HEK293 (cell line): ENCODE data around the gene TNP2.

Source experiments
- CTCF ChIA-PET: fragments of 350-600 bp; formaldehyde crosslinking; extraction: SDS; loops from one replicate; lab custom pipeline; 2021; ENCODE audit warnings: antibody characterized with exemption; lab: Yijun Ruan, JAX
- POLR2A ChIA-PET: fragments of 300-600 bp; formaldehyde crosslinking; extraction: SDS; loops from one replicate; lab custom pipeline; 2020; ENCODE audit warnings: antibody characterized with exemption, inconsistent platforms; lab: Yijun Ruan, JAX
- H3K27ac ChIP-seq: fragments of 200-500 bp; sonication (Bioruptor generic); 2 replicates; pipeline ENCODE4 v1.5.1; 2014; ENCODE audit warnings: low read depth, low read length, control low read depth, inconsistent platforms; ENCODE audit errors: extremely low read depth
- H3K36me3 ChIP-seq, 2 experiments: fragments of 200-500 bp in 1 of 2; sonication (Bioruptor generic) in 1 of 2; 1 replicate in 1 of 2; 2 replicates in 1 of 2; pipeline ENCODE4 v1.5.1; 2014 to 2017; ENCODE audit warnings: inconsistent platforms in 2 of 2, low read length in 2 of 2; ENCODE audit not compliant: control insufficient read depth in 2 of 2, insufficient read depth in 1 of 2
- H3K4me1 ChIP-seq: fragments of 200-500 bp; sonication (Bioruptor generic); 2 replicates; pipeline ENCODE4 v1.5.1; 2014; ENCODE audit warnings: mild to moderate bottlenecking, low read length, inconsistent platforms; ENCODE audit not compliant: control insufficient read depth, insufficient read depth
- H3K4me3 ChIP-seq: 2 replicates; pipeline ENCODE4 v1.5.1; 2011; ENCODE audit warnings: low read depth, mild to moderate bottlenecking, control low read depth, low read length, moderate library complexity
- H3K9me3 ChIP-seq: fragments of 200-500 bp; sonication (Bioruptor generic); 2 replicates; pipeline ENCODE4 v1.5.1; 2014; ENCODE audit warnings: low read depth, low read length, inconsistent platforms; ENCODE audit not compliant: control insufficient read depth, insufficient read depth
- BCL11A ChIP-seq: fragments of 450-650 bp; formaldehyde crosslinking; IDR thresholded peaks from 2 replicates; pipeline ENCODE4 v1.5.1; 2016; ENCODE audit warnings: low read depth, missing biosample characterization, missing genetic modification characterization
- GFI1B ChIP-seq: fragments of 450-650 bp; formaldehyde crosslinking; IDR thresholded peaks from 2 replicates; pipeline ENCODE4 v1.5.1; 2016; ENCODE audit warnings: missing biosample characterization, missing genetic modification characterization
- GLIS1 ChIP-seq: fragments of 450-650 bp; formaldehyde crosslinking; IDR thresholded peaks from 2 replicates; pipeline ENCODE4 v1.5.1; 2016; ENCODE audit warnings: missing biosample characterization, missing genetic modification characterization
- KLF16 ChIP-seq: fragments of 450-650 bp; formaldehyde crosslinking; IDR thresholded peaks from 2 replicates; pipeline ENCODE4 v1.5.1; 2017; ENCODE audit warnings: missing biosample characterization, missing genetic modification characterization
- ZFP37 ChIP-seq: fragments of 450-650 bp; formaldehyde crosslinking; IDR thresholded peaks from 2 replicates; pipeline ENCODE4 v1.5.1; 2016; ENCODE audit warnings: missing biosample characterization, missing genetic modification characterization
- ZNF169 ChIP-seq: fragments of 450-650 bp; formaldehyde crosslinking; IDR thresholded peaks from 2 replicates; pipeline ENCODE4 v1.5.1; 2016; ENCODE audit warnings: missing biosample characterization, missing genetic modification characterization
- ZNF214 ChIP-seq: fragments of 450-650 bp; formaldehyde crosslinking; IDR thresholded peaks from 2 replicates; pipeline ENCODE4 v1.5.1; 2017; ENCODE audit warnings: missing biosample characterization, mild to moderate bottlenecking, missing genetic modification characterization, borderline replicate concordance
- ZNF221 ChIP-seq: fragments of 450-650 bp; formaldehyde crosslinking; IDR thresholded peaks from 2 replicates; pipeline ENCODE4 v1.5.1; 2017; ENCODE audit warnings: missing biosample characterization, missing genetic modification characterization, borderline replicate concordance
- ZNF239 ChIP-seq: fragments of 450-650 bp; formaldehyde crosslinking; IDR thresholded peaks from 2 replicates; pipeline ENCODE4 v1.5.1; 2016; ENCODE audit warnings: missing biosample characterization, missing genetic modification characterization
- ZNF391 ChIP-seq: fragments of 450-650 bp; formaldehyde crosslinking; IDR thresholded peaks from 2 replicates; pipeline ENCODE4 v1.5.1; 2016; ENCODE audit warnings: low read depth, missing biosample characterization, missing genetic modification characterization, borderline replicate concordance
- ZNF571 ChIP-seq: fragments of 450-650 bp; formaldehyde crosslinking; IDR thresholded peaks from 2 replicates; pipeline ENCODE4 v1.5.0; 2017; ENCODE audit warnings: missing biosample characterization, missing genetic modification characterization
- ZNF600 ChIP-seq: fragments of 450-650 bp; formaldehyde crosslinking; IDR thresholded peaks from 2 replicates; pipeline ENCODE4 v1.5.1; 2016; ENCODE audit warnings: missing biosample characterization, missing genetic modification characterization
- ZNF629 ChIP-seq: fragments of 450-650 bp; formaldehyde crosslinking; IDR thresholded peaks from 2 replicates; pipeline ENCODE4 v1.5.1; 2017; ENCODE audit warnings: missing biosample characterization, missing genetic modification characterization
- ZNF654 ChIP-seq: fragments of 450-650 bp; formaldehyde crosslinking; IDR thresholded peaks from 2 replicates; pipeline ENCODE4 v1.5.1; 2016; ENCODE audit warnings: low read depth, missing biosample characterization, missing genetic modification characterization
- ZNF701 ChIP-seq: fragments of 450-650 bp; formaldehyde crosslinking; IDR thresholded peaks from 2 replicates; pipeline ENCODE4 v1.5.1; 2016; ENCODE audit warnings: missing biosample characterization, missing genetic modification characterization
- TF ChIP-seq, protein P1 (sequence below): fragments of 450-650 bp; formaldehyde crosslinking; IDR thresholded peaks from 2 replicates; pipeline ENCODE4 v1.5.1; 2016; ENCODE audit warnings: missing biosample characterization, missing genetic modification characterization
- TF ChIP-seq, protein P2 (sequence below): fragments of 450-650 bp; formaldehyde crosslinking; IDR thresholded peaks from 2 replicates; pipeline ENCODE4 v1.5.1; 2017; ENCODE audit warnings: missing biosample characterization, missing genetic modification characterization

TNP2 gene

DNA sequence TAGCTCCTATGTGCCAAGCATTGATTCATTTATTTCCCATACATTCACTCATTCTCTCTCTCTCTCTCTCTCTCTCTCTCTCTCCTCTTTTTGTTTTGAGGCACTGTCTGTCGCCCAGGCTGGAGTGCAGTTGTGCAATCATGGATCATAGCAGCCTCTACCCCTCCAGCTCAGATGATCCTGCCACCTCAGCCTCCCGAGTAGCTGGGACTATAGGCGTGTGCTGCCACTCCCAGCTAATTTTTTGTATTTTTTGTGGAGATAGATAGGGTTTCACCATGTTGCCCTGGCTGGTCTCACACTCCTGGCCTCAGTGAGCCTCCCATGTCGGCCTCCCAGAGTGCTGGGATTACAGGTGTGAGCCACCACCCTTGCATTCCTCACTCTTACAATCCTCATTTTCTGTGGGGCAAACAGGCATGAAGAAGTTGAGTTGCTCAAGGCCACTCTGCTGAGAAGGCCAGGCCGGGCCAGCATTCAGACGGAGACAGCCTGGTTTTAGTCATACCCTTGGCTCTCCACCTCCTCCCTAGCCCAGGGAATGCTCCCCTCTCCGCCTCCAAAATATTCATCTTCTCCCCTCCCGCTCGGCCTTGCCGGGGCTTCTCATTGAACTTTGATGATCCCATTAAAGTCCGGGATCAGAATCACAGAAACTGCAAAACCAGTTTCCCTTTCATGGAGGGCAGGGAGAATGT lies 7.9 kb upstream of the TNP2 start:
- ChIA-PET POLR2A (interaction anchor here (1.2 kb wide), 1 partner anchor 21 kb away, joined by 3 read pairs; the partner anchor contains the start of gene SOCS1), CTCF (interaction anchor here (0.6 to 0.7 kb wide), 4 partner anchors 21 to 175 kb away, joined by 3 to 4 read pairs (median 3); partner anchors contain the start of gene SOCS1)

DNA sequence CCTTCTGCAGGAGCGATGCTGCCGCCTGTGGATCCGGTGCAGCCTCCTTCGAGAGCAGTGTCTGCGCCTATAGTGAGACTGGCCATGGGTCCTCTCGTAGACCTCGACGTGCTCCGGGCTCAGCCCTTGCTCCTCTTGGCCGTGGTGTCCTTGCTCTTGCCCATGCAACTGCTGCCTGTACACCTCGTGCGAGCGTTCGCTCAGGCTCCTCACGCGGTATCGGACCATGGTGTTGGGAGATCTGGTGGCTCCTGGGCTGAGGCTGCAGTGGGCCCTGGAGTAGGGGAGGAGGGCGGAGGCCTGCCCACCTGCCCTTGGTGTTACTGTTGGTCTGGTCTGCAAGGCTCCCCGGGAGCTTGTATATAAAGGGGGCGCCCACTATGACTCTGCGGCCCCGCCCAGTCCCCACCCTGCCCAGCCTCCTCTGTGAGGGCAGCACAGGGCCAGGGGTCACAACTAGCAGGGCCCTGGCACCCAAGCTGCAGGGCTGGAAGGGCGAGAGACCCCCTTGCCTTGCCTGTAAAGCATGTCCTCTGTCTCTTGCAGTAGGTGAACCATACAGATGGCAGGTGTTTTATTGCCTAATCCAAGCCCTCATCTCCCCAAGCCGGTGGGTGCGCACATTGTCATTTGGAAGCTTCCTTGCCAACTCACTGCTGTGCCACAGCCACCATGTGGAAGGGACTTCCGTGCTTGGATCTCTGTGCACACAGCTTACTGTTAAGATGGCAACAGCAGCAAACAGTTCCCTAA lies 7.2 kb upstream of the TNP2 start, which contains the start of gene PRM2:
Gene PRM2, minus strand, starts transcription at position 338 of the 753 bp plus-strand sequence. Its CDS starts 110 bp downstream, at position 228.
- ChIA-PET POLR2A (interaction anchor here (1.2 kb wide), 1 partner anchor 21 kb away, joined by 3 read pairs; the partner anchor contains the start of gene SOCS1), CTCF (interaction anchor here (0.6 to 0.7 kb wide), 3 partner anchors 20 to 174 kb away, joined by 3 to 4 read pairs (median 3); partner anchors contain the start of gene SOCS1)
- Histone ChIP-seq H3K36me3 (no peaks in the 10 kb centered on the region), H3K4me3 (no peak within 1 kb of the TSS), H3K4me1 (peaks cover 5% of the 10 kb centered on the region), H3K9me3 (no peaks in the 10 kb centered on the region), H3K27ac (no peak within 1 kb of the TSS)
- no peak for TF ChIP-seq ZNF600 (tag by site-specific recombination)

More for the DNA sequence above, 7.9 kb upstream of the TNP2 start:
- H3K4me1 ChIP-seq = peaks cover 5% of the 10 kb centered on the region
- no peak for TF ChIP-seq ZNF629 (tag by site-specific recombination)
- TF ChIP-seq ZNF239 (tag by site-specific recombination) = no peak
- TF ChIP-seq, protein P1, sequence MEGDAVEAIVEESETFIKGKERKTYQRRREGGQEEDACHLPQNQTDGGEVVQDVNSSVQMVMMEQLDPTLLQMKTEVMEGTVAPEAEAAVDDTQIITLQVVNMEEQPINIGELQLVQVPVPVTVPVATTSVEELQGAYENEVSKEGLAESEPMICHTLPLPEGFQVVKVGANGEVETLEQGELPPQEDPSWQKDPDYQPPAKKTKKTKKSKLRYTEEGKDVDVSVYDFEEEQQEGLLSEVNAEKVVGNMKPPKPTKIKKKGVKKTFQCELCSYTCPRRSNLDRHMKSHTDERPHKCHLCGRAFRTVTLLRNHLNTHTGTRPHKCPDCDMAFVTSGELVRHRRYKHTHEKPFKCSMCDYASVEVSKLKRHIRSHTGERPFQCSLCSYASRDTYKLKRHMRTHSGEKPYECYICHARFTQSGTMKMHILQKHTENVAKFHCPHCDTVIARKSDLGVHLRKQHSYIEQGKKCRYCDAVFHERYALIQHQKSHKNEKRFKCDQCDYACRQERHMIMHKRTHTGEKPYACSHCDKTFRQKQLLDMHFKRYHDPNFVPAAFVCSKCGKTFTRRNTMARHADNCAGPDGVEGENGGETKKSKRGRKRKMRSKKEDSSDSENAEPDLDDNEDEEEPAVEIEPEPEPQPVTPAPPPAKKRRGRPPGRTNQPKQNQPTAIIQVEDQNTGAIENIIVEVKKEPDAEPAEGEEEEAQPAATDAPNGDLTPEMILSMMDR (tag by site-specific recombination) = no peak
- TF ChIP-seq BCL11A = no peak
- TF ChIP-seq, protein P2, sequence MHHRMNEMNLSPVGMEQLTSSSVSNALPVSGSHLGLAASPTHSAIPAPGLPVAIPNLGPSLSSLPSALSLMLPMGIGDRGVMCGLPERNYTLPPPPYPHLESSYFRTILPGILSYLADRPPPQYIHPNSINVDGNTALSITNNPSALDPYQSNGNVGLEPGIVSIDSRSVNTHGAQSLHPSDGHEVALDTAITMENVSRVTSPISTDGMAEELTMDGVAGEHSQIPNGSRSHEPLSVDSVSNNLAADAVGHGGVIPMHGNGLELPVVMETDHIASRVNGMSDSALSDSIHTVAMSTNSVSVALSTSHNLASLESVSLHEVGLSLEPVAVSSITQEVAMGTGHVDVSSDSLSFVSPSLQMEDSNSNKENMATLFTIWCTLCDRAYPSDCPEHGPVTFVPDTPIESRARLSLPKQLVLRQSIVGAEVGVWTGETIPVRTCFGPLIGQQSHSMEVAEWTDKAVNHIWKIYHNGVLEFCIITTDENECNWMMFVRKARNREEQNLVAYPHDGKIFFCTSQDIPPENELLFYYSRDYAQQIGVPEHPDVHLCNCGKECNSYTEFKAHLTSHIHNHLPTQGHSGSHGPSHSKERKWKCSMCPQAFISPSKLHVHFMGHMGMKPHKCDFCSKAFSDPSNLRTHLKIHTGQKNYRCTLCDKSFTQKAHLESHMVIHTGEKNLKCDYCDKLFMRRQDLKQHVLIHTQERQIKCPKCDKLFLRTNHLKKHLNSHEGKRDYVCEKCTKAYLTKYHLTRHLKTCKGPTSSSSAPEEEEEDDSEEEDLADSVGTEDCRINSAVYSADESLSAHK = no peak
- TF ChIP-seq KLF16 (tag by site-specific recombination) = no peak
- no peak for TF ChIP-seq ZNF221 (tag by site-specific recombination)
- TF ChIP-seq ZNF391 (tag by site-specific recombination) = no peak
- TF ChIP-seq ZNF571 (tag by site-specific recombination) = no peak
- no peak for TF ChIP-seq ZNF169 (tag by site-specific recombination)
- TF ChIP-seq GLIS1 = no peak
- TF ChIP-seq ZNF701 = no peak
- no peak for TF ChIP-seq ZNF654 (tag by site-specific recombination)
- no peak for TF ChIP-seq ZFP37 (tag by site-specific recombination)
- no peak for TF ChIP-seq GFI1B (tag by site-specific recombination)
- TF ChIP-seq ZNF214 (tag by site-specific recombination) = no peak
- H3K9me3 ChIP-seq = no peaks in the 10 kb centered on the region
- no peak overlapping the region for H3K27ac ChIP-seq
- no peaks in the 10 kb centered on the region for H3K36me3 ChIP-seq
- H3K4me3 ChIP-seq = no peak overlapping the region
